Stimulated activated effector memory CD8-positive, alpha-beta T cell treated with anti-CD3 and anti-CD28 coated beads, Interleukin-12 subunit alpha, Interleukin-12 subunit beta, amount 100 ng/mL, for 72 hours (primary cell): Measurements from ENCODE around the gene RGS14.
"Not testable (repeated sequence)": the region's sequence is repeated elsewhere in the genome, so short reads cannot be mapped to it uniquely, and the experiment has no call there.

Source experiments
- ATAC-seq: fragments of 150-1000 bp; cut with Tn5 transposase; 2 replicates; pipeline ENCODE4 v1.10.0; 2021
- DNase-seq, 2 donors: peaks; one replicate each; pipeline ENCODE4 v3.0.0; 2021 to 2022; ENCODE audit warnings: low spot score in 2 of 2
- H3K27ac Mint-ChIP-seq: one replicate; pipeline ENCODE4 v1.8.0; 2022; ENCODE audit warnings: mild to moderate bottlenecking, mixed read lengths
- H3K36me3 Mint-ChIP-seq: one replicate; pipeline ENCODE4 v1.8.0; 2022; ENCODE audit warnings: mild to moderate bottlenecking, mixed read lengths
- H3K4me1 Mint-ChIP-seq: one replicate; pipeline ENCODE4 v1.8.0; 2022; ENCODE audit warnings: mixed read lengths
- H3K4me3 Mint-ChIP-seq: one replicate; pipeline ENCODE4 v1.8.0; 2022; ENCODE audit warnings: mild to moderate bottlenecking, mixed read lengths
- H3K9me3 Mint-ChIP-seq: one replicate; pipeline ENCODE4 v1.8.0; 2022; ENCODE audit warnings: mixed read lengths

The RGS14 gene

DNA sequence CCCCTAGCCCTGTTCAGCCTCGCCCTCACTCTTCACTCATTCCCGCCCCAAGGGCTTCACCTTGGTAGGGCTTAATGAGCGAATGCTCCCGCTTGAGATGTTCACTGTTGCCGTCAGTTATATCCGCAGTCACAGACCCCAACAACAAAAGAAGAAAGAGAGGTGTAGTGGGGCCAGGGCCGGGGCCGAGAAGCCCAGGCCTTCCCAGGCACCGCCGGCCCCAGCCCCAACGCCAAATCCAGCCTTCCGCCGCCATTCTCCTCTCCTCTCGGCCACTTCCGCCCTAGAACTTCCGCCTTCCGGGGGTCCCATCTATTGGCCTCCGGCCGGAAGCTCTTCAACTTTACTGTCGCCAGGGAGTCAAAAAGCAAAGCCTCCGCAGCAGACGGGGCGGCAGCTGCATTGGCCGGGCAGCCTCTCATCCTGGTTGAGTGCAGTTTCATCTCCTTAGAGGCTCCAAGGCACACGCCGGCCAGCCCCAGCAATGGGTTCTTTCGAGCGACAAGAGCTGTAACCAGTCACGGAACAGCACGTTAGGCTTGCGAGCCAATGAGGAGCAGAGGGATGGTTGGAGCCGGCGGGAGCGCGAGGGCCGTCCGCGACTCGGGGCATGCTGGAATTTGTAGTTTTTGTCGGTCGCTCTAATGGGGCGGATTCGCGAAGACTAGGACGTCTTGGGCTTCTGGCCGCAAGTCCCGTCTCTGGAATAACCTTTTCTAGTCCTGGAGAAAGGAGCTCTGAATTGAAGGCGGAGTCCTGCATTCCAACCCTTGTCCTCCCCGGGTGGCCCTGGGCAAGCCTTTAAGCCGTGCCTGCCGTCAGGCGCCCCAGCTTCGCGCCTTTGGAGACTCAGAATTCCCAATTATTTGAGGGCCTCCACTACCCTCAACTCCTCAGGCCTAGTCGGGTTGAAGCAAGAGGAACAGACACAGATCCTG, 6.1 kb upstream of the RGS14 start, which contains the start of gene LMAN2:
LMAN2 (minus strand) TSS at position 277 of the 938 bp plus-strand sequence; CDS start at position 256, 21 bp downstream.
- Mint-ChIP-seq H3K27ac (peak within 1 kb of the TSS; percentile 99), H3K4me1 (peaks cover 60% of the 10 kb centered on the region)

DNA sequence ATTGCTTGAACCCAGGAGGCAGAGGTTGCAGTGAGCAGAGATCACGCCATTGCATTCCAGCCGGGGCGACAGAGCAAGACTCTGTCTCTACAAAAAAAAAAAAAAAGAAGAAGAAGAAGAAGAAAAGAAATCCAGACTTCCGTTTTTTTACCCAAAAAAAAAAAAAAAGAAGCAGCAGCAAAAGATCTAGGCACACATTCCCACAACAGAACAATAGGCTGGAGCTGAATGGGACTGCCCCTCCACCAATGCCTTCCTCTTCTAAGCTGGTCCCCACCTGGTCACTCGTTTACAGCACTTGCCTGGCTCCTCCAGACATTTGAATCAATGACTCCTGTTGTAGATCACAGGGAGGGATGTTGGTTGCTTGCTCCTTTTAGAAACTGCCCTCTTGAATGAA, 4.6 kb upstream of the RGS14 start:
- Mint-ChIP-seq H3K4me3 (no peak overlapping the region), H3K9me3 (no peaks in the 10 kb centered on the region), H3K4me1 (peaks cover 61% of the 10 kb centered on the region), H3K27ac (no peak overlapping the region), H3K36me3 (peaks cover 37% of the 10 kb centered on the region)
- ATAC-seq (no peak), DNase-seq (no peak)

More for the DNA sequence above, 6.1 kb upstream of the RGS14 start, which contains the start of gene LMAN2:
- peak within 1 kb of the TSS; percentile 87 for H3K4me3 Mint-ChIP-seq
- H3K9me3 Mint-ChIP-seq: no peaks in the 10 kb centered on the region
- peaks cover 44% of the 10 kb centered on the region for H3K36me3 Mint-ChIP-seq
- DNase-seq: peak; percentile 78 to 95
- peak; percentile 97 for ATAC-seq

DNA sequence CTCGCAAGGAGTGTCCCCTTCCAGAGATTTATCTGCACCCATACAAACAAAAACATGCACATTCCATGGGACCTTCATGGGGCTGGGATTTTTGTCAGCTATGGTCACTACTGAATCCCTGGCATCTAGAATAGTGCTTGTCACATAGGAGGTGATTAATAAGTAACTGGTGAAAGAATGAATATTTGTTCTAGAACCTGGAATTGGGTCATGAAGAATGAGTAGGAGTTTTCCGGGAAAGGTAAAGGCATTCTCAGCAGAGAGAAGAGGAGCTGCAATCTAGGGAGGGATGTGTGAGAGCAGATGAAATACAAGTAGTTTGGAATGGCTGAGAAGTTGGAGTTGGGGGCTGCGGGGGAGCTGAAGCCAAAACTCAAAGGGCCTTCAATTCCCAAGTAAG, 3.5 kb upstream of the RGS14 start:
- ATAC-seq (no peak), DNase-seq (no peak)
- Mint-ChIP-seq H3K4me3 (no peak overlapping the region), H3K4me1 (peaks cover 67% of the 10 kb centered on the region), H3K9me3 (no peaks in the 10 kb centered on the region), H3K27ac (peak overlapping the region; percentile 46), H3K36me3 (peaks cover 26% of the 10 kb centered on the region)

GRCh38 chr5:177354711-177355110, 3.0 kb upstream of the RGS14 start:
- peaks cover 67% of the 10 kb centered on the region for H3K4me1 Mint-ChIP-seq
- ATAC-seq (no peak), DNase-seq (no peak)
- peak overlapping the region; percentile 46 for H3K27ac Mint-ChIP-seq
- peaks cover 22% of the 10 kb centered on the region for H3K36me3 Mint-ChIP-seq
- no peaks in the 10 kb centered on the region for H3K9me3 Mint-ChIP-seq
- H3K4me3 Mint-ChIP-seq: no peak overlapping the region

GRCh38 chr5:177355162-177355867, 2.4 kb upstream of the RGS14 start:
- DNase-seq (no peak), ATAC-seq (no peak)
- Mint-ChIP-seq H3K27ac (peak overlapping the region; percentile 46), H3K9me3 (no peaks in the 10 kb centered on the region), H3K4me1 (peaks cover 67% of the 10 kb centered on the region), H3K4me3 (no peak overlapping the region), H3K36me3 (peaks cover 22% of the 10 kb centered on the region)

DNA sequence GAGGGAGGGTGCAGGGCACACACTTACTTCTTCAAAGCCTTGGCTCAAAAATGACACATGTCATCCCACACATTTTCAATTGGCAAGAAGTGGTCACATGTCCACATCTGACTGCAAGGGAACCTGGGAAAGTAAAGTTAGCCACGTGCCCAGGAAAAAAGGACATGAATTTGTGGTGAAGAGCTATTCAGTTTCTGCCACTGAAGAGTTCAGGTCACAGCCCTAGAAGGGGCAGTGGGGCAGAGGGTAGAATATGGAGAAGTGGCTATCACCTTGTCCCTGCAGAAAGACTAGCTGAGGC, 1.9 kb upstream of the RGS14 start:
- no peak for DNase-seq
- H3K27ac Mint-ChIP-seq: peak overlapping the region; percentile 32
- H3K4me3 Mint-ChIP-seq: peak overlapping the region; percentile 90
- H3K9me3 Mint-ChIP-seq: no peaks in the 10 kb centered on the region
- peaks cover 69% of the 10 kb centered on the region for H3K4me1 Mint-ChIP-seq
- no peak for ATAC-seq
- peaks cover 22% of the 10 kb centered on the region for H3K36me3 Mint-ChIP-seq

GRCh38 chr5:177356746-177357145, 978 bp upstream of the RGS14 start:
- ATAC-seq (no peak), DNase-seq (no peak)
- Mint-ChIP-seq H3K9me3 (no peaks in the 10 kb centered on the region), H3K4me3 (peak overlapping the region; percentile 90), H3K27ac (peak overlapping the region; percentile 83), H3K36me3 (peaks cover 21% of the 10 kb centered on the region), H3K4me1 (peaks cover 77% of the 10 kb centered on the region)

GRCh38 chr5:177357146-177357458, 622 bp upstream of the RGS14 start:
- Mint-ChIP-seq H3K4me3 (peak overlapping the region; percentile 90), H3K36me3 (peaks cover 21% of the 10 kb centered on the region), H3K4me1 (peaks cover 77% of the 10 kb centered on the region), H3K27ac (peak overlapping the region; percentile 83), H3K9me3 (no peaks in the 10 kb centered on the region)
- DNase-seq (no peak), ATAC-seq (no peak)

DNA sequence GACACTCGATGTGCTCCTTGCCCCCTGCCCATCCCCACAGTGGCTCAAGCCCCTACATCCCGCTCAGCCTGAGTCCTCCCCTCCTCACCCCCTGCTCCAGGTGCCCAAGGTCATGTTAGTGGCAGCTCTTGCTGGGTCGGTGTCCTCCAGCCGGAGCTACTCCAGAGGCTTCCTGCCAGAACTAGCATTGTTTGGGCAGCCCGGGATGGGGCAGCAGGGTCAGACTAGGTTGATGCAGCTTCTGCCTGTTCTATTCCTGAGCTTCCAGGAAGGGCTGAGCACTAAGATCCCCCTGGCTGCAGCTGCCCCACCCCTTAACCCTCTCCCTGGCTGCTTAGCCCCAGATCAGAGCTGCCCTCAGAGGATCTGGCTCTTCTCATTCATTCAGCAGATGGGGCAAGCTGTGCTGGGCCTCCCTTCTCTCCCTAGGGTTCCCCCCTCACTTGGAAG, 671 bp downstream of the RGS14 start:
- peaks cover 86% of the 10 kb centered on the region for H3K4me1 Mint-ChIP-seq
- ATAC-seq (no peak), DNase-seq (peak in 1 of 2 donors; percentile 66)
- no peaks in the 10 kb centered on the region for H3K9me3 Mint-ChIP-seq
- peaks cover 25% of the 10 kb centered on the region for H3K36me3 Mint-ChIP-seq
- H3K4me3 Mint-ChIP-seq: peak overlapping the region; percentile 90
- H3K27ac Mint-ChIP-seq: peak overlapping the region; percentile 83

DNA sequence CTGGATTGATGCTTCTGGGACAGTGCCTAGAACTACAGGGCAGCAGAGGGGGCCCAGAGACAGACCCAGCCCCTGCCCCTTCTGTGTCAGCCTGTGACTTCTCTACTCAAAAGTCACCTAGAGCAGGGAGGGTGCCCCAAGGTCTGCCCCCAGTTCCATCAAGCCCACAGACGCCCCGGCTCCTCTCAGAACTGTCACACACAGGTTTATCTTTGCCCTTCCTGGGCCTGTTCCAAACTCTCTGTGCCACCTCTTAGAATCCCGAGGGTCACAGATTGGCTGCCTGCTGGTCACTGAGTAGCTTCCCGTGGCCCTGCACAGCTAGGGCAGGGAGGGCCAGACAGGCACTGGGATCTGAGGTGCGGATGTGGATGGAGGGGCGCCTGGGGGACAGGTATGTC, 1.7 kb downstream of the RGS14 start:
- Mint-ChIP-seq H3K36me3 (peaks cover 34% of the 10 kb centered on the region), H3K4me3 (peak overlapping the region; percentile 90), H3K27ac (peak overlapping the region; percentile 83), H3K4me1 (peaks cover 90% of the 10 kb centered on the region), H3K9me3 (no peaks in the 10 kb centered on the region)
- no peak for DNase-seq
- ATAC-seq: no peak

DNA sequence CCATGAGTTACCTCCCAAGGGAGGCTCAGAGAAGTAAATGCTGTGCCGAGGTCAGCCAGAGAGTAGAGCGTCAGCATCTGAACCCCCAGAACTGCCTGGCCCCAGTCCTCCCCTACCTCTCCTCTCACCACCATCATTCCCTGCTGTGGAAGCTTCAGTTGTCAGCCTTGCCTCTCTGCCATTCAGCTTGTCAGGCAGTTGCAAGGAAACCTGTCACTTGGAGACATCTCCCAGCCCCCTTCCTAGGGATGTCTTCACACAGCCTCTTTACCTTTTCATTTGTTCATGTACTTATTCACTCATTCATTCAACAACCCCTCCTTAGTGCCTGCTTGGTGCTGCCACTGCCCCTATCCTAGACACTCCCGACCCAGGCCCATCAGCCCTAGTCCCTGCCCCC, 2.1 kb downstream of the RGS14 start:
- Mint-ChIP-seq H3K4me3 (peak overlapping the region; percentile 90), H3K4me1 (peaks cover 90% of the 10 kb centered on the region), H3K36me3 (peaks cover 38% of the 10 kb centered on the region), H3K9me3 (no peaks in the 10 kb centered on the region), H3K27ac (peak overlapping the region; percentile 83)
- DNase-seq: no peak
- no peak for ATAC-seq

DNA sequence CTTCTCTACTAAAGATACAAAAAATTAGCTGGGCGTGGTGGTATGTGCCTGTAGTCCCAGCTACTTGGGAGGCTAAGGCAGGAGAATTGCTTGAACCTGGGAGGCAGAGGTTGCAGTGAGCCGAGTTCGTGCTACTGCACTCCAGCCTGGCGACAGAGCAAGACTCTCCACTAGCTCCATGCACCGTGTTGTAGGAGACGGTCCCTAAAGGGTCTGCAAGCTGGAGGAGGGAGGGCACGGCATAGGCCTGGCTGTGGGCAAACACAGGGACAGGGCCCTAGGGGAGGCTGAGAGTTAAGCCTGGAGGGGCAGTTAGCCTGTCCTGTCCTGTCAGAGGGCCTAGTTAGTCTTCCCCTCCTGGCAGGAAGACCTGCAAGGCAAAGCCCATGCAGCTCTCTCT, 3.0 kb downstream of the RGS14 start:
- not testable (repeated sequence) for H3K27ac Mint-ChIP-seq, ATAC-seq, DNase-seq, H3K9me3 Mint-ChIP-seq
- H3K4me1 Mint-ChIP-seq: peaks cover 85% of the 10 kb centered on the region
- peak overlapping the region; percentile 79 for H3K4me3 Mint-ChIP-seq
- peaks cover 47% of the 10 kb centered on the region for H3K36me3 Mint-ChIP-seq

DNA sequence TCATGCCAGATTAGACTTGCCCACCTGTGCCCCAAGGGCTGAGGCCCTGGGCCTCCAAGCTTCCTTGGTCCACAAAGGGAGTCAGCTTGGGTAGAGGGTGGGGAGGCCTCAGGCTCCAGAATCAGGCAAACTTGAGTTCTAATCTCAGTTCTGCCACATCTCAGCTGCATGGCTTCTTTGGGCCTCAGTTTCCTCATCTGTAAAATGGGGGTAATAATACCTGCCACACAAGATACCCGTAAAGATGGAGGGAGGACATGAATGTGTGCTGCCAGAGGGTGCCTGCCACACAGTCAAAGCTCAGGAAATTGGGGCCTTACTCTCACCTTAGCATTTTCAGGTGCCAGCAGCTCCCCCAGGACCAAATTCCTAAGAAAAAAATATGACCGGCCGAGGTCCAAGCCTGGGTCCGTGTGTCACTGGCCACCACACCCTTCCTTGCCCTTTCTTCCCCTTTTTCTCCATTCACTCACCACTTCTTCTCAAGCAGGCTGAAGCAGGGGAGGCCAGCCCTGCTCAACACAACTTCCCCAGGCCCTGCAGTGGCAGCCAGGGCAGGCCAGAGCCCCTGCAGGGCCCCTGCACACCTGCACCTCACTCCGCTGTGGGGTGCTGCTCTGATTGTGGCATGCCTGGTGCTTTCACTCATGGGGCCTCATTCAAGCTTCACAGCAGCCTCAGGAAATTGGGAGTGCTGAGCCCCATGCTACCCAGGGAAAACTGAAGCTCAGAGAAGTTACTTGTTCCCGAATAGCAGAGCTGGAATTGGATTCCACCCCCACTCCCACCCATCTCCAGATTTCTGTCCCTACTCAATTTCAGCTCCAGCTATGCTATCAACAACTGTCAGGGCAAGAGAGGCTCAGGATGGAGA, 3.9 kb downstream of the RGS14 start:
- H3K4me3 Mint-ChIP-seq: peak overlapping the region; percentile 79
- peaks cover 56% of the 10 kb centered on the region for H3K36me3 Mint-ChIP-seq
- ATAC-seq (no peak), DNase-seq (no peak)
- H3K4me1 Mint-ChIP-seq: peaks cover 85% of the 10 kb centered on the region
- H3K9me3 Mint-ChIP-seq: no peaks in the 10 kb centered on the region
- peak overlapping the region; percentile 75 for H3K27ac Mint-ChIP-seq

DNA sequence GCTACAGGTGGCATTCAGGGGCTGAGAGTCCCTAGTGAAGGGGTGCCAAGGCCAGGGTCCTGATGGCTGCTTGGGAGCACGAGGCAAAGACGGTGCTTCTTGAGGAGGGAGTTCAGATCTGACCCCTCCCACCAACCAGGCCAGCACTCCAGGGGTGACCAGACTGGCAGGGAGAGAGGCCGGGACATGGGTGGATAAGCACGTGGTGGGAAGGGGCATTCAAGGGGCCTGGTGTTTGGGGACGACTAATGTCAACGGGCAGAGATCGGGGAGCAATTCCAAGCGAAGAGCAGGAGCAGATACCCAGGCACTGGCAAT, 4.5 kb downstream of the RGS14 start:
- H3K9me3 Mint-ChIP-seq: no peaks in the 10 kb centered on the region
- peaks cover 83% of the 10 kb centered on the region for H3K4me1 Mint-ChIP-seq
- peaks cover 61% of the 10 kb centered on the region for H3K36me3 Mint-ChIP-seq
- ATAC-seq: no peak
- DNase-seq: no peak
- peak overlapping the region; percentile 75 for H3K27ac Mint-ChIP-seq
- peak overlapping the region; percentile 79 for H3K4me3 Mint-ChIP-seq
